OCI-LY7 (cell line): Measurements from ENCODE around the gene CCDC3. TPM values are rescaled to one million over a fixed set of nuclear protein-coding genes. Genes with fewer than 3 reads are reported as not detected.
"Not testable (repeated sequence)": the region's sequence is repeated elsewhere in the genome, so short reads cannot be mapped to it uniquely, and the experiment has no call there.

ENCODE experiments used
- BruUV-seq: library from RNA; stranded (reverse); fragments of 400-500 nt; replicated peaks from 2 replicates; lab custom pipeline; 2021; lab: Mats Ljungman, UMichigan
- CTCF ChIA-PET: fragments of 300-600 bp; sonication (Branson Sonifier 250); formaldehyde crosslinking; loops from one replicate; lab custom pipeline; 2022; ENCODE audit warnings: antibody characterized with exemption; ENCODE audit not compliant: unreplicated experiment; lab: Charles Lee
- POLR2A ChIA-PET: fragments of 300-600 bp; sonication (Branson Sonifier 250); formaldehyde crosslinking; loops from one replicate; lab custom pipeline; 2022; ENCODE audit warnings: antibody characterized with exemption; lab: Charles Lee
- DNase-seq: peaks from one replicate; pipeline ENCODE4 v3.0.0-alpha.2; 2015; ENCODE audit warnings: low spot score
- H2AFZ ChIP-seq: fragments of 200-600 bp; sonication (generic), shearing (Covaris generic); 2 replicates; pipeline ENCODE4 v1.6.1; 2014; ENCODE audit warnings: mild to moderate bottlenecking, antibody characterized with exemption, low read length, moderate library complexity
- H3K27ac ChIP-seq: fragments of 200-600 bp; sonication (generic); 2 replicates; pipeline ENCODE4 v1.5.1; 2014; ENCODE audit warnings: mixed run types, low read depth, mild to moderate bottlenecking, moderate library complexity, low read length, inconsistent platforms; ENCODE audit not compliant: poor library complexity, severe bottlenecking
- H3K36me3 ChIP-seq: fragments of 200-600 bp; sonication (generic); 2 replicates; pipeline ENCODE4 v1.6.1; 2014; ENCODE audit warnings: mild to moderate bottlenecking, antibody characterized with exemption, low read length, moderate library complexity, mixed read lengths; ENCODE audit not compliant: insufficient read depth
- H3K4me1 ChIP-seq: fragments of 200-600 bp; sonication (generic); 2 replicates; pipeline ENCODE4 v1.5.1; 2014; ENCODE audit warnings: mild to moderate bottlenecking, low read length; ENCODE audit not compliant: insufficient read depth, poor library complexity, severe bottlenecking
- H3K4me2 ChIP-seq: fragments of 200-600 bp; sonication (generic); 2 replicates; pipeline ENCODE4 v1.6.1; 2014; ENCODE audit warnings: mild to moderate bottlenecking, low read length
- H3K4me3 ChIP-seq: fragments of 200-600 bp; sonication (generic); 2 replicates; pipeline ENCODE4 v1.5.1; 2014; ENCODE audit warnings: mild to moderate bottlenecking, low read depth, low read length; ENCODE audit not compliant: poor library complexity, severe bottlenecking
- H3K79me2 ChIP-seq: fragments of 200-600 bp; sonication (generic); 2 replicates; pipeline ENCODE4 v1.6.1; 2016; ENCODE audit warnings: low read depth, mild to moderate bottlenecking, low read length, moderate library complexity, mixed read lengths; ENCODE audit not compliant: insufficient read depth
- H3K9me2 ChIP-seq: fragments of 200-600 bp; sonication (generic); 2 replicates; pipeline ENCODE4 v1.6.1; 2016; ENCODE audit warnings: mild to moderate bottlenecking, low read length, mixed read lengths; ENCODE audit not compliant: insufficient read depth
- H3K9me3 ChIP-seq: fragments of 200-600 bp; sonication (generic); 2 replicates; pipeline ENCODE4 v1.6.1; 2014; ENCODE audit warnings: mild to moderate bottlenecking, mixed run types, low read length, mixed read lengths
- H4K20me1 ChIP-seq: fragments of 200-600 bp; sonication (generic); 2 replicates; pipeline ENCODE4 v1.6.1; 2014; ENCODE audit warnings: mild to moderate bottlenecking, antibody characterized with exemption, low read length, moderate library complexity, mixed read lengths; ENCODE audit not compliant: insufficient read depth
- CTCF ChIP-seq: fragments of 200-600 bp; sonication (generic); conservative IDR thresholded peaks from 2 replicates; pipeline ENCODE4 v1.5.1; 2014; ENCODE audit warnings: mild to moderate bottlenecking, antibody characterized with exemption, low read length, moderate library complexity, mixed read lengths
- EZH2phosphoT487 ChIP-seq: fragments of 200-600 bp; sonication (generic); IDR thresholded peaks from 2 replicates; pipeline ENCODE4 v1.6.1; 2018; ENCODE audit warnings: low read depth, borderline replicate concordance, mild to moderate bottlenecking, mixed run types, antibody characterized with exemption, low read length, moderate library complexity, mixed read lengths
- intact Hi-C: fragments of 100-400 bp; cut with micrococcal nuclease; formaldehyde crosslinking; loops from one replicate; pipeline ENCODE4 v1.10.0; 2022; ENCODE audit not compliant: unreplicated experiment
- total RNA-seq, 2 experiments: library from RNA; depleted of rRNA in 1 of 2; stranded (reverse); fragments of >200 nt in 1 of 2; shearing (Covaris generic) in 1 of 2; gene quantifications; 2 replicates each; pipeline ENCODE4 v1.2.3, GENCODE V29; 2014 to 2022

Gene CCDC3
- total RNA-seq, 2 experiments from 2014 or later, result not detected

GRCh38 chr10:12984165-12984747, 17.3 kb downstream of the CCDC3 start:
- Histone ChIP-seq H3K79me2 (no peaks in the 10 kb centered on the region), H3K4me2 (no peak overlapping the region), H3K27ac (no peak overlapping the region), H3K9me2 (no peaks in the 10 kb centered on the region), H3K36me3 (no peaks in the 10 kb centered on the region), H2AFZ (no peak overlapping the region), H3K4me3 (no peak overlapping the region), H3K9me3 (no peaks in the 10 kb centered on the region), H3K4me1 (no peaks in the 10 kb centered on the region), H4K20me1 (no peaks in the 10 kb centered on the region)
- CTCF ChIA-PET, result no interaction called here
- intact Hi-C loops, result no loop called here
- DNase-seq, result no peak
- BruUV-seq, result no TSS peak
- POLR2A ChIA-PET, result interaction anchor here (0.6 kb wide), 1 partner anchor 32 kb away, joined by 6 read pairs; no protein-coding TSS in a partner anchor
- TF ChIP-seq EZH2phosphoT487 (no peak), CTCF (no peak)

GRCh38 chr10:12983568-12983967, 17.9 kb downstream of the CCDC3 start:
- H3K79me2 ChIP-seq, POLR2A ChIA-PET, DNase-seq, H3K36me3 ChIP-seq, H4K20me1 ChIP-seq, H2AFZ ChIP-seq, BruUV-seq, H3K4me1 ChIP-seq, H3K4me2 ChIP-seq, intact Hi-C loops, H3K4me3 ChIP-seq, H3K9me2 ChIP-seq, CTCF ChIA-PET, H3K27ac ChIP-seq, H3K9me3 ChIP-seq: not testable (repeated sequence)

- Histone ChIP-seq H3K4me3 (no peak overlapping the region), H2AFZ (no peak overlapping the region), H3K4me2 (no peak overlapping the region), H3K36me3 (no peaks in the 10 kb centered on the region), H3K79me2 (no peaks in the 10 kb centered on the region), H3K27ac (no peak overlapping the region), H3K9me3 (no peaks in the 10 kb centered on the region), H4K20me1 (no peaks in the 10 kb centered on the region), H3K9me2 (no peaks in the 10 kb centered on the region), H3K4me1 (no peaks in the 10 kb centered on the region)
- ChIA-PET POLR2A (interaction anchor here (0.6 kb wide), 2 partner anchors 14 to 39 kb away, joined by 3 to 4 read pairs; no protein-coding TSS in a partner anchor), CTCF (no interaction called here)
- BruUV-seq, result no TSS peak
- DNase-seq, result no peak
- TF ChIP-seq CTCF (no peak), EZH2phosphoT487 (no peak)
- intact Hi-C loops, result no loop called here
Measured at GRCh38 chr10:12981570-12981969, 19.9 kb downstream of the CCDC3 start.
